ENCODE data around the gene COL16A1.

Gene COL16A1

DNA sequence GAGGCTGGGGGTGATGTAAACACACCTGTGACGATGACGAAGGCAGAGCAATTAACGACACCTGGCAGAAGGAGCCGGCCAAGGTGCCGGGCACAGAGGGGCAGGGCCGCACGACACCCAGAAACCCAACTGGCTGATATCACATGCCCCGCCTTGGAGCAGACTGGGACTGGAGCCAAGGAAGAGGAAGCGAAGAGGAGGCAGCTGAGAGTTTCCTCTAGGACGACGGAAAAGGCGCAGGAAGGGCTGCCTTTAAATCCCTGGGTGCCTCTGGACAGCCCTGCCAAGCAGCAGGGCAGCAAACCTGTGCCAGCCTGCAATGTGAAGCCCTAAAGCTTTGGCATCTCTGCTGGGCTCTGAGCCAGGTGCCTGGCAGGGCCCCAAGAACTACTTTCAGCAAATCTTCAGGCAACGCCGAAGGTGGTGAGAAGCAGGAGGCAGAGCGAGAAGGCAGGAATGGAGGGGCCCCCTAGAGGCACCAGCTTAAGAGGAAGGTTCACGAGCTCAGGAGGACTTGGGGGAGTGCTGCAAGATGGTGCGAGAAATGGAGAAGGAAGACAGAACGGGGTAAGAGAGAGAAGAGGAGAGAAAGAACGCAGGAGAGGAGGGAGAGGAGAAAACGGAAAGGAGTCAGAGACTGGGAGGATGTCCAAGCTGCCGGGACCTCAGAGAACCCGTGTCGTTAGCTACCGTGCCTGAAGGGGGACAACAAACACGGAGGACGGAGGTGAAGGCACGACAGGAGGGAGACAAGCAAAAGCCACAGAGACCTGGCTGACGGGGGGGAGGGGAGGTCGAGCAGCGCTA is 33.8 kb downstream of the COL16A1 start:
- DNase-seq (ENCODE audit: extremely low spot score, insufficient read length, low read depth) (no peak), FAIRE-seq (peak; percentile 18)

DNA sequence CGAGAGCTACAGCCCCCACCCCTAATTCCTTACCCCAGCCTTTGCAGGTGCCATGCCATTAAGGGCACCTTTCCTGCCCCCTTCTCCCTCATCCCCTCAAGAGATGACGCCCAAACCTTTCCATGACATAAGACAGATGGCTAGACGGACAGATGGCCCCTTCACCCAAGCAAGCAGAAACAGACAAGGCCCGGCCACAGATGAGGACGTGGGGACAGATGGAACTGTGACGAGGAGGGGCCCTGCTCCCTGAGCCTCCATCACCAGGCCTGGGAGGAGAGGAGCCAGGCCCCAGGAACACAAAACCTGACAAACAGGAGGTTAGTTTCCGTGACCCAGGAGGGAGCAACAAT is 34.4 kb downstream of the COL16A1 start:
- DNase-seq (ENCODE audit: extremely low spot score, insufficient read length, low read depth) (no peak), FAIRE-seq (no peak)

DNA sequence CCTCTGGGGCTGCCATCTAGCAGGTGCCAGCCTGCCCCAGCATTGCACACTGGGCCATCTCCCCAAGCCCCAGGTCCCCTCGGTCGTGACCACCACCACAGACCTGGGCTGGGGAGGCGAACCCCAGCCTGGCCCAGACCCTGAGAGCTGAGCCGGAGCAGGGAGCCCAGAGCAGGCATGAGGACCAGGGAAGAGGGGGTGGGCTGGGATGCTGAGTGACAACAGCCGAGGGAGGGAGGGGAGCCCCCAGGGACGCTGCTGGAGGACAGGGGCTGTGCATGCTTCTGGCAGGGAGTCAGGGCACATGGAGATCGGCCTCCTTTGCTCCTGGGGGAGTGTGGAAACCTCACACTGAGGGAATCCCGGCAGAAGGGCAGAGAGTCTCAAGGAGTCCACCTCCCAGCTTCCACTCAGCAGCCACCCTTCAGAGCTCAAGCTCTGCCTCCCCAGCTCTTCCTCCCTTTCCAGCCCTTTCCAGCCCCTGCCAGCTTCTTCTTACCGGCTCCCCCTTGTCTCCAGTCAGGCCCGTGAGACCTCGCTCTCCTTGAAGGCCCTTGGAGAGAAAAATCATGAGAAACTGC is 35.4 kb downstream of the COL16A1 start:
- DNase-seq (ENCODE audit: extremely low spot score, insufficient read length, low read depth), result no peak
- FAIRE-seq, result no peak

DNA sequence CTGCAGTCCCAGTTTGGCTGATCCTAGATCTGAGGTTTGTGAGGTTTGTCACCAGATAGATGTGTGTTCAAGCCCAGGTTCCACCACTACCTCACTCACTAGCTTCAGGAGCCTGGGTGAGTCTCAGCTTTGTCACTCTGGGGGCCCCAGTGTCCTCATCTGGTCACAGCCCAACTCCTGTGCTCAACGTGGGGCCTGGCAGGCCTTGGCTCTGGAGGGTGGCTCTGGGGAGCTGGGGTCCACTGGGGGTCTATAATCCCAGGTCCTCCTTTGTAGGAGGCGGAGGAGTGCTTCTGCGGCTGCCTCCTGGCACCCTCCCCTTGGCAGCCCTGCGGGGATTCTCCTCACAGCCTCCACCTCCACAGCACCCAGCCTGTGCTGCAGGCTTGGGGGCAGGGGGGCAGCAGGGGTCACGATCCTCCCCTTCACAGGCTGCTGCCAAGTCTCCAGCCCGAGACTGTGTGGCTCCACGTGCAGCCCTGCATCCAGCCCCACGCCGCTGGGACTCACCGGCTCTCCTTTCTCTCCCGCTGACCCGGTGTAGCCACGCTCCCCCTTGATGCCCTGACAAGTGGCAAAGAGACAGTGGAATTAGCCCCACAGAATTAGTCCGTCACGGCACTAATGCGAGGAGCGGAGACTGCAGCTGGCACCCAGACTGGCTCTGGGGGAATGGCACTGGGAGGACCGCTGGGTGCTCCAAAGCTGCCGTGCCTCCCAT is 36.6 kb downstream of the COL16A1 start:
- FAIRE-seq (no peak), DNase-seq (ENCODE audit: extremely low spot score, insufficient read length, low read depth) (no peak)

DNA sequence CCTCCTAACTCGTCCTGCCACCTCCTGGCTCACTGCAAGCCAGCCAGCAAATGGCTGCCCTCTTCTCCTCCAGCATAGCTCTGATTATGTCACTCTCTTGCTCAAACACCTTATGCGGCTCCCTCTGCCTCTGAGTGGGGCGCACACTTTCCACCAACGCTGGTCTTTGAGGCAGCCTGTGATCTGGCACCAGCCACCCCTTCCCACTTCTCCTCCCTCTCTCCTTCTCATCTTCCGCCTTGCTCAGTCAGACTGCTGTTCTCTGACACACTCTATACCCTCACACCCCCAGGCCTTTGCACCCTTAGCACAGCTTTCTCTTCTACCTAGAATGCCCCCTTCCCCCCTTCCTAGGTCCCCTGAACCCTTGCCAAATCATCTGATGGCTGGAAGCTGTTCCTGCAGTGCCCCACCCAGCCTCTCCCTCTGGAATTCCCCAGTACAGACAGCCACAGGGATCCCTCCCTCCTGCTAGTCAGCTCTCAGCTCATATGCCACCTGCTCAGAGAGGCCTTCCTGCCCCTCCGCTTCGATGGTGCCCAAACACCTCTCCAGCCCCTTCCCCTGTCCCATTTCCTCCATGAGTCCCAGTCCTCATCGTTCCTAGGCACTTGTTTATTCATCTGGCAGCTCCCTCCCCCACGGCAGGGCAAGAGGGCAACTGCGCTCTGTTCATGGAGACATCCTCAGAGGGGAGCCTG is 37.4 kb downstream of the COL16A1 start:
- FAIRE-seq (no peak), DNase-seq (ENCODE audit: extremely low spot score, insufficient read length, low read depth) (no peak)

DNA sequence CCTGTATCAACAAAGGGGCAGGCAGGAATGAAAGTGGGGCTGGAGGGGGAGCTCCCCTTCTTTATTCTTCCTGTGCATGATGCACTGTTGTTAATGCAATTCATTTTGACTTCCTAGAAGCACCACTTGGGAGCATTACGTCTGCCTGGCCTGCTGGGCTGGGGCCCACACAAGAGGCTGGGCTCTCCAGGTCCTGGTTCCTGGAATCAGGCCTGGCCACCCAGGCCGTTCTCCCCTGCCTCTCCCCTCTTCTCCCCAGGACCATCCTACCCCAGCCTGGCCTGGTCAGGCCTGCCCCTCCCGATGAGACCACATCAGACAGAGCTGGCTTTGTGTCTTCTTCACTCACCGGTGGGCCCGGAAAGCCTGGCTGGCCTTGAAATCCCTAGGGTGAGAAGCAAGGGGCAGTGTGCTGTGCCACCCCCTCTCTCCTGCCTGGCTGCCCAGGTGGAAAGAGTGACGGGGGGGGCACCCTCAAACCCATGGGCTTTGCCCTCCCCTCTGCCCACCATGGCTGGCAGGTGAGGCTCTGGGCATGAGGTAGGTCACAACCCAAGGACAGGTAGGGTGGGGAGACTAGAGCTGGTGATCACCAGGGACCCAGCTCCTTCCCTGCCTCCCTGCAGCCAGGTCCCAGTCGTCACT is 38.5 kb downstream of the COL16A1 start:
- FAIRE-seq (no peak), DNase-seq (ENCODE audit: extremely low spot score, insufficient read length, low read depth) (no peak)

DNA sequence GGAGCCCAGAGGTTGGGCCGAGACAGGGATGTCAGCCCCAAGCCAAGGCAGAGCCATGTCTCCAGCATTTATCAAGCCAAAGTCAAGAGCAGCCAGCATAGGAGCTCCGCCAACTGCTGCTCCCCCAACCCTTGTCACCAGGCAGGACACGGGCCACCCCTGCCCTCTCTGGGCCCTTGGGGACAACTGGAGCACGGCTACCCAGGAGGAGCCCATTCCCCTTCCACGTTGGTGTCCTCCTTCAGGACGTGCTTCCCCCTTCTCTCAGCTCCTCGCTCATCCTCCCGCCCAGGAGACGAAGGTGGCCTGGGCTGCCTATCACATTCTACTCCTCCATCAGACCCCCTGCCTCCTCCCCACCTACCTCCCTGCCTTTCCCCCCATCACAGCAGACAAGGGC is 39.3 kb downstream of the COL16A1 start:
- FAIRE-seq, result no peak
- no peak for DNase-seq (ENCODE audit: extremely low spot score, insufficient read length, low read depth)

DNA sequence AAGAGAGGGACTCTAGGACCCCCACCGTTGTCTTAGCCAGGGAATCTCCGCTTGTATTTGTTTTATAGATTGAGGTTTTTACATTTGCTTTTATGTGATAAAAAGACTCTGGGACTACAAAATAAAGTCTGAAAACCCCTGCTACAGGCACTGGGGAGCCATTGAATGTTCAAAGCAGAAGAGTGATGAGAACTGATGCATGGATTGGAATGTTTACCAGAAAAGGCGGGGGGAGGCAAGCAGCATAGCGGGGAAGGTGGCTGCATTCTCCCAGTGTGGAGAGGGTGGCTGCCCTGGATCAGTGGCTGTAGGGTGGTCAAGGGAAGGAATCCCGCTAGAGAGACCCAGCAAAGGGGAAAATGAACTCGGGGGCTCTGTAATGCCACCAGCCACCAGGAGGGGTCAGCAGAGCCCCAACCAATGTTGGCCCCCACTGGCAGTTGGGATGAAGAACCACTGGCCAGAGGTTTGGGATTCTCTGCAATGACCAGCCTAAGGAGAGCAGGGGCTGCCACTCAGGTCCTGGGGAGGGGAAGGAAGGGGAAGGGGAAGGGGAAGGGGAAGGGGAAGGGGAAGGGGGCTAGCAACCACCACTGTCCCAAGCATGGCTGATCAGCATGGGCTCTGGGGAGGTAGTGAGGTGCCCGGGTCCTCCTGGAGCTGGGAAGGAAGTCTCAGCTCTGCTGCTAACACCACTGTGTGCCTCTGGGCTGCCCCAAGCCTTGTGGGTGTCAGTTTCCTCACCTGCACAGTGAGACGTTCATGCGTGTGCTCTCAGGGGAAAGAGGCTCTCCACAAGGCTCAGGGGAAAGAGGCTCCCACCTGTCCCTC is 40.0 kb downstream of the COL16A1 start:
- DNase-seq (ENCODE audit: extremely low spot score, insufficient read length, low read depth), result peak; percentile 69
- FAIRE-seq, result peak; percentile 77

DNA sequence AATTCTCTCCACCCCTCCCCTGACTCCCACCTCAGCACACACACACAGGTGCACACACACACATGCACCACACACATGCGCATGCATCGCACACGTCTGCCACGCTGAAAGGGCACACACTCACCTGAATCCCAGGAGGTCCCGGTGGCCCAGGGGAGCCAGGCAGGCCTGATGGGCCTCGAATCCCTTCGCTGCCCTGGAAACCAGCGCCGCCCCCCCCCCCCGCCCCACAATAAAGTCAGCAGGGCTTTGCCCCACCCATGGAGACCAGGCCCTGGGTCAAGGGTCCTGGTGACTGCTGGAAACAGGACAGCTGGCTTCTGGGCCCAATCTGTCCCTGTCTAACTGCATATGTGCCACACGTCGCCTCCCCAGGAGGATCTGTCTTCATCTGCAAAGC is 41.4 kb downstream of the COL16A1 start:
- FAIRE-seq, result no peak
- DNase-seq (ENCODE audit: extremely low spot score, insufficient read length, low read depth), result no peak

DNA sequence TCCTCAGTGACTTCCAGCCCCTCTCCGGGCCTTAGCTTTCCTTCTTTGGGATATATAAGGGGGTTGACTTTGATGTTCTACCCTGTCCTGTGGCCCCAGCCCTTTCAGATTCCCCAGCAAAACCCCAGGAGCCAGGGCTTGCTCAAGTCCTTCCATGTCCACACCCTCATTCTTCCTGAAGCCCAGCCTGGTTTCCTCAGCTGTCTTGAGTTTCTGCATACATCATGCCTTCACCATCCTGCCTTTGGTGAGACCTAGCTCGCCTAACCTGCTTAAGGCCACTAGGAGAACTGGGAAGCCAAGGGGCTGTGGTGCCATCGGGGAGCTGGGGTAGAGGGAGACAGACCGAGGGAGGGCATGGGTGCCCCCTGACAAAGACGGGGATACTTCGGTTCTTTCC is 42.0 kb downstream of the COL16A1 start:
- FAIRE-seq, result no peak
- DNase-seq (ENCODE audit: extremely low spot score, insufficient read length, low read depth), result no peak

DNA sequence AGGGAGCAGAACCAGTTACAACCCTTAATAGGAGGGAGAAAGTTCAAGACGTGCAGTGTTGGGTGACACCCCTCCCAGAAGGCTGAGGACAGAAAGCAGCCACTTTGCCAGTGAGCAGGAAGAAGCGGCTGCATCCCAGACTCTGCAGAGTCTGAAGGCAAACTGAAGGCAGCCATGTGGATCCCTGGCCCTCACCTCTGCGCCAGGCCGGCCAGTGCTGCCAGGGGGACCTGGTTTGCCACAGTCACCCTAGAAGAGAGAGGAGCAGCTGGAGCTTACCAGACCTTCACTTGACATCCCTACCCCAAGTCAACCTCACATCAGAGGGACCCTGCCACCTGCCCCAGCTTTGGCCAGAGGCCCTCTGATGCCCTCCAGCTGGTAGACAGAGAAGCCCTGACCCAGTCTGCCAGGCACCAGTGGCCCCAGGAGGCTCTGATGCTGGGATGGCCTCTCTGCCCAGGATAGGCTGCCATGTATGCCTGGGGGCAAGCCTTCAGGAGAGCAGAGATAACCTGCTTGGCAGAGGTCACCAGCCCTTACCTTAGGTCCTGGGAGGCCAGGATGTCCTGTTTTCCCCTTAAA is 42.9 kb downstream of the COL16A1 start:
- no peak for FAIRE-seq
- no peak for DNase-seq (ENCODE audit: extremely low spot score, insufficient read length, low read depth)

DNA sequence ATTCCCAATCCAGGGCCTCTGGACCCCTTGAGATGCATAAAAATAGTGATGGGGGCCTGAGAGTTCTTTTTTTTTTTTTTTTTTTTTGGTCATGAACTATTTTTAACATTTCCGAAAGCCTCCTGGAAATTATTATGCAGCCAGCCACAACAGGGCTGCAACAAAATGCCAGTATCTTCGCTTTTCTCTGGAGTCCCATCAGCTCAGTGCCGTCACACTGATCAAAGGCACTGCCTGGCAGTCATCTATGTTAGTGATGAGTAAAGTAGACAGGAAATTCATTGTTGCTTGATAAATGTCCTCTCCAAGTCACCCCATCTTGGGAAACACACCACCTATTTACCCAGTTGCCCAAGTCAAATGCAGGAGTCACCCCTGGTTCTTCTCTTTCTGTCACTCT is 43.9 kb downstream of the COL16A1 start:
- DNase-seq (ENCODE audit: extremely low spot score, insufficient read length, low read depth), result no peak
- FAIRE-seq, result no peak

DNA sequence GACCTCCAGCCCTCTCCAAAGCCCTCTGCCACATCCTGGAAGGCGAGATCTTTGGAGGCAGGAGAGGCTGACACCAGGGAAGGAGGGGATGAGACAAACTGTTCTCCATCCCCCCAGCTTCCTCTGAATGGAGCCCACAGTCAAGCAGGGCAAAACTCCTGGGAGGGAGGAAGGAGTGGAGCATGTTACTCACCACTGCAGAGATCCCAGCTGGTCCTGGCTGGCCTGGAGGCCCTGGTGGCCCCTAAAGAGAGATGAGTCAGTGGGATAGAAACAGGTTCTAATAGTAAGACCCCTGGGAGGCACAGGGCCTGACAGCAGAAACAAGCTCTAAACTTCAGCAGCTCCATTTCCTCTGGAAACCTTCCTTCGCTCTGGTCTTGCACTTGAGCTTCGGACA is 45.1 kb downstream of the COL16A1 start:
- DNase-seq (ENCODE audit: extremely low spot score, insufficient read length, low read depth), result no peak

DNA sequence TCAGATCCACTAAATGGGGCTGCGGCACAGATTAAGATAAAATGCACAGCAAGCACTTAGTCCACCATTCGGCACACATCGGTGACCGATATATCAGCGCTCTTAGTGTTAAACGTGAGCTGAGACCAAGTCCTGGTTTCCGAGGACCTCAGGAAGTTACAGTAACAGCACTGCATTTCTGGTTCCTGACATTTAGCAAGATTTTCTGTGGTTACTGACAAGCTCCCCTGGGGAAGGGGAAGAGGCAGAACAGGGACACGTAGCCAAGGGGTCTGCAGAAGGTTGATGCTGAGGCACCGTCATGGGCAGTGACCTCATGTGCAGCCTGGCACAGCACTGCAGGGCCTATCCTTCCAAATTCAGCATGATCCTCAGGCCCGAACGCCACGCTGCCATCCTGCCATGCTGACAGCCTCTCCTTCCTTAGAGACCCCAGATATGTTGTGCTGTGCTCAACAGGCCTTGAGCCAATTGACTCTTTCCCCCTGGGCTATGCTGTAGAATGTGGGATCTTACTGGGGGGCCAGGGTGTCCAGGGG is 45.8 kb downstream of the COL16A1 start:
- no peak for DNase-seq (ENCODE audit: extremely low spot score, insufficient read length, low read depth)
- no peak for FAIRE-seq

More for the DNA sequence above, 45.1 kb downstream of the COL16A1 start:
- no peak for FAIRE-seq

DNA sequence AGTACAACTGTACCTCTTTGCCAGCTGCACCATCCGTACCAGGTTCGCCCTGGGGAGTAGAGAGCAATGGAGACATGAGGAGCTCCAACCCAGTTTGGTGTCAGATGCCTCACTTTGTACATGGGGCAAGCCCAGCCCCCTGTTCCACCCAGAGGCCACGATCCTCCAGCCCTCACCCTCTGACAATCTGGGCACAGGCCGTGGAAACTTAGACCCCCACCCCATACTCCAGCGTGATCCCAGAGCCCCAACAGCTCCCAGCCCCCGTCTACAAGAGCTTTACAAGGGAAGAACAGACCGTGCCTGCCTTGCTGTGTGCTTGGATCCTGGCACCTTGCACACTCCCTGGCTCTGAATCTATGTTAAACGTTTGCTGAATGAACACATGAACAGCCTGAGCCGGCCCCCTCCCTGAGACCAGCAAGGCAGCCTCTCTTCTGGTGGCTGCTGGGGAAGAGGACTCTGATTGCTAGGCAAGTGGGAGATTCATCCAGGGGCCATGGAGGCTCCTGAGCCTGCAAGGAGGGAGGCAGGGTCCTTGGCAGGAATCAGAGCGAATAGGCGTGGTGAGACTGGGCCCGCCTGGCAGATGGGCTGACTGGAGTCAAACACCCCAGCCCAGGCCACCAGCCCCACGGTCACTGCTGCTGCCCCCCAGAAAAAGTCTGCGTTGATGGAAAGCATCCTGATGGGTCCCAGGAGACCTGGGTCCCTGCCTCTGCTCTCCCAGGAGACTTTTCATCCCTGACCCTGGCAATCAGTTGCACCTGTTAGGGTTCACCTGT is 46.6 kb downstream of the COL16A1 start:
- FAIRE-seq (no peak), DNase-seq (ENCODE audit: extremely low spot score, insufficient read length, low read depth) (no peak)

DNA sequence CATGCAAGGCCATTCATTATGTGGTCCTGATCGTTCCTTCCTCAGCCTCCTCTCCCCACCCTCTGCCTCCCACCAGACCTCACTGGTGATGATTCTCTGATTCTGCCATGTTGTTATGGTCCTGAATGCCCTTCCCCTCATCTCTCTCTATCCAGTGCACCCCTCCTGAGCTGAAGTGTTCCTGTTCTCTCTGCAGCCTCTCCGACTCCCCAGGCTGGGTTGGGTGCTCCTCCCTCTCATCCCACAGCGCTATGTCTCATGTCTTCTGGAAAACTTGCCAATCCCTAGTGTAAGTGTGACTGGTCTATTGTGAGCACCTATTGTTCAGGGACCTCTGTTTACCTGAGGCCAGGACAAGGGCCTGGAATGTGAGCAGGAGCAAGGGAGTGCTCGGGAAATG is 48.1 kb downstream of the COL16A1 start:
- DNase-seq (ENCODE audit: extremely low spot score, insufficient read length, low read depth), result no peak
- FAIRE-seq, result no peak

DNA sequence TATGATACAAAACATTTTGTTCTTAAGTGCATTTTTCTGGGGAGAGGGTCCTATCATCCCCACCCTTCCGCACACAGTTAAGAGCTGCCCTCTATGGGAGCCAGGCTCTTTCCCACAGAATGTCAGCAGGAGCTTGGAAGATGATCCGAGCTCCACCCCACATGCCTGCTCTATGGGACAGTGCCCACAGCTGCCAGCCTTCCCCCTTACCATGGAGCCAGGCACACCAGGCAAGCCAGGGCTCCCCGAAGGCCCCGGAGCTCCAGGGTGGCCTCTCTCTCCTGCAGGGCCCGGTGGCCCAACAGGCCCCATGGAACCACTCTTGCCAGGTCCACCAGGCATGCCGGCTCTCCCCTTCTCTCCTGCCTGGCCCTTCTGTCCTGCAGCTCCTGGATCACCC is 48.7 kb downstream of the COL16A1 start:
- FAIRE-seq (no peak), DNase-seq (ENCODE audit: extremely low spot score, insufficient read length, low read depth) (no peak)

DNA sequence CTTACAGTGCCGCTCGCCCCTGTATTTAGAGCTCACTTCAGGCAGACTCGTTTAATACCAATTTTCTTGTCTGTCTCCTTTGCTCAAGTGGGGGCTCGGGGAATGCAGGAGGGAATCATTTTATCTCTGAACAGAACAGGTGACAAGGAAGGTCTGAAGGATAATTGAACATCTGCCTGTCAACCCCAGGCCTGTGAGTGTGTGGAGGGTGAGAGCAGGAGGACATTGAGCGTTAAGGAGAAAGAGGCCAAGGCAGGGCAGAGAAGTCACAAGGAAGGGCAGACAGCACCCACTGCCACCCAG is 49.4 kb downstream of the COL16A1 start:
- FAIRE-seq (no peak), DNase-seq (ENCODE audit: extremely low spot score, insufficient read length, low read depth) (no peak)
